NCI-H2227 treated with DMSO at 0.1 percent for 48 hours (cell line): Measurements from ENCODE around the gene OXNAD1.
"Not testable (repeated sequence)": the region's sequence is repeated elsewhere in the genome, so short reads cannot be mapped to it uniquely, and the experiment has no call there.

ENCODE experiments used
- DNase-seq: peaks from one replicate; lab custom pipeline; 2025; lab: John Stamatoyannopoulos, UW

Gene OXNAD1

GRCh38 chr3:16304061-16305010 lies 39.3 kb downstream of the OXNAD1 start:
- no peak for DNase-seq

DNA sequence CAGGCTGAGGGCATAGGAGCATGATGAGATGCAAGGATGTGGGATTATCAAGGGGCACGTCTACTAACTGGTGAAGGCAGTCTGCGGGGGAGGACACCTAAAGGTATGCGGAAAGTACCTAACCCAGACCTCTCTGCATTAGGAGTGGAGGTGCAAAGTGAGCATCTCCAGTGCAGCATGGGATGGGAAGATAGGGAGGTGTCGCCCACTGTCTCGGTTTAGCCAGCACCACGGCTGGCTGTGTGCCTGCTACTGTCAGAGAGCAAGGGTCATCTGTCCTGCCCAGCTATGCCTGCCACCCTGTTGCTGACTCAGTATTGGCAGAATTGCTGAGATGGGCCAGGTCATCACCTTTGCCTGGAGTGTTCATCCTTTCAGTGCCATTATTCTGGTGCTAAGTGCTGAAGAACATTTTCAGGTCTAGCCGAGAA lies 40.1 kb downstream of the OXNAD1 start:
- DNase-seq = no peak

GRCh38 chr3:16307832-16308531 lies 43.0 kb downstream of the OXNAD1 start:
- no peak for DNase-seq

DNA sequence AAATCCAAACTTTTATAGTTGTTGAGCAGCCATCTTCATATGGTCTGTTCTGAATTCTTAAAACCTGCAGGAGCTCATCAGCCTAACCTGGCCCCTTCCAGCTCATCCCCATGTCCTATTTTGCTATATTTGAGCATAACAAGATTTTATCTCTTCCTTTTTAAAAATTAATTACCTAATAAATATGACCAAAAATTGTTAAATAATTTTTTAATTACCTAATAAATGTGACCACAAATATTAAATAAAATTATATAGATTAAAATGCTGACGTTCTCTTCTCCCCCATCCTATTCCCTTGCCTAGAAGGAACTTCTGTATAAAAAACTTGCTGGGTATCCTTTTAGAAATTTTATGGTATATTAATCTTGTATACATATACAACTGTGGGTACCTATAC lies 43.7 kb downstream of the OXNAD1 start:
- no peak for DNase-seq

- no peak for DNase-seq
These were observed 44.5 kb downstream of the OXNAD1 start for GRCh38 chr3:16309558-16309957.

DNA sequence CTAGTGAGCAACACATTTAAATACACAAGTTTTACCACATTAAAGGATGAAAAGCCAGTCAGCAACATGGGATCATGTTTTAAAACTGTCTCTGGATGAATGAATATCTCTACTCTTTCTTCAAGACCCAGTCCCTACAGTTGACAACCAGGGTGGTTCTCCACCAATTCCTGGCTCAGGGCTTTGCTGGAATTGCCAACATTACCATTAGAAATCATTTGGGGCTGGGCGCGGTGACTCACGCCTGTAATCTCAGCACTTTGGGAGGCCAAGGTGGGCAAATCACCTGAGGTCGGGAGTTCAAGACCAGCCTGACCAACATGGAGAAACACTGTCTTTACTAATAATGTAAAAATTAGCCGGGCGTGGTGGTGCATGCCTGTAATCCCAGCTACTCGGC lies 45.5 kb downstream of the OXNAD1 start:
- DNase-seq = not testable (repeated sequence)

GRCh38 chr3:16311960-16312451 lies 47.0 kb downstream of the OXNAD1 start:
- no peak for DNase-seq

- DNase-seq = no peak
These were observed 49.1 kb downstream of the OXNAD1 start for GRCh38 chr3:16313886-16314645.

DNA sequence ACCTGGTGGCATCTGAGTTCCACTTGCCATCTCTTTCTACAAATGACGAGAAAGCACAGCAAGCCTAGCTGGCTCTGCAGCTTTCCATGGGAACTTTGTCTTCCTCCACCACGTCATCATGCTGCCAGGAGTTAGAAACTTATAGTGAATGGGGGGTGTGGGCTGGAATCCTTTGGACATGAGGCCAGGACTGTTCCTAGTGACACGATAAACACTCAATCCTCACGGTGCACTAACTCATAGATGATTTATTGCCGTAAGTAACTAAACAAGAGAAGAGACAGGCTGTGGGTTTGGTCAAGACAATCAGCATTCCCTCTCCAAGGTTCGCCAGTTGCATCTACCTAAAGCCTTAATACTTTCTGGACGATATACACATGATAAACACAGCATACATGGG lies 50.6 kb downstream of the OXNAD1 start:
- no peak for DNase-seq

- no peak for DNase-seq
These were observed 51.4 kb downstream of the OXNAD1 start for GRCh38 chr3:16316396-16316795.

GRCh38 chr3:16316847-16317560 lies 52.0 kb downstream of the OXNAD1 start:
- no peak for DNase-seq

DNA sequence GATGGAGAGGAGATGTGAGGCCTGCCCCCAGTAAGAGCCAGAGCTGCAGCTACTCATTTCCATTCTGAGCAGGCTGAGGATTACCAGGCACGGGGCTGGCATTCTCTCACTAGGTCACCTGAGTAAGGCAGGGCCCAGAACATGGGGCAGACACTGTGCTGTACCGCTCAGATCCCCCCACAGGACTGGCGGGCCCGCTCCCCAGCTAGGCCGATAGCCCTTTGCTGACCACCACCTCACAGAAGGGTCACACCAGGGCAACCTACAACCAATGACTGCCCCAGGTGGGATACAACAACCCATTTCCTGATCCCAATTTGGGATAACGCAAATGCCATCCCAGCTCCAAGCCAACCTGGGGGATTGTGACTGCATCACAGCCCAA lies 52.5 kb downstream of the OXNAD1 start:
- DNase-seq = no peak

DNA sequence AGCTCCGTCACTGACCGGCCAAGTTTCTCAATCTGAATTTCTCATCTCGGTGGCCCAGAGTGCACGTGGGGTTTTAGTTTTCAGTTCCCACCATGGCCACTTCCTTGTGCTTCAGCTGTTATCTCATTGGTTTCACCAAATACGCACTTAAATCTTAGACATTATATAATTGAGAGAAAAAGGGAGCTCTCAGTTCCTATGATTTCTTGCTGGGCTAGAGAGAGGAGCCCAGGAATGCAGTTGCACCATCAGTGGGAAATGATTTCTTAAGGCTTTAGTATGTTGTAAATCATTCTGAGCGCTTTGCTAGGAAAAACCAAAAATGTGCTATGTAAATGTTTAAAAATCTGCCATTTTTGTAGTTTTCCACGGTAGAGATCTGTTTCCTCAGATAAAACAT lies 53.2 kb downstream of the OXNAD1 start:
- DNase-seq = no peak

GRCh38 chr3:16319307-16319706 lies 54.3 kb downstream of the OXNAD1 start:
- no peak for DNase-seq

DNA sequence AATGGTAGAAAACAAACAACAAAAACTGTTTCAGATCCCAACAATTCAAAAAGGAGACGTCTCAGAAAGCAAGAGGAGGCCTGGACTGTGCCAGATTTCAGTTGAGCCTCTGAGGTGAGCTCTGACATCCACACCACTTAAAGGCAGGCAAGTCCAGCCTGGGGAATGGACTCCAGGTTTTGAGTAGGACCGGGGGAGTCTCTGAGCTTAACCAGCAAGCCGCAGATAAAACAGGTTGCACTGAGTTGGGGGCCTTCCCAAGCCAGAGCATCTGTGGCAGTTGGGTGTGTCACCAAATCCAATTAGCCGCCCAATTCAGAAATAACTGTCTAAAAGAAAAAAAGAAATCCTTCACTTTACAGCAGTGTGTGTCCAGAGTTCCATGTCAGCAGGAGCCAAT lies 54.7 kb downstream of the OXNAD1 start:
- DNase-seq = no peak

DNA sequence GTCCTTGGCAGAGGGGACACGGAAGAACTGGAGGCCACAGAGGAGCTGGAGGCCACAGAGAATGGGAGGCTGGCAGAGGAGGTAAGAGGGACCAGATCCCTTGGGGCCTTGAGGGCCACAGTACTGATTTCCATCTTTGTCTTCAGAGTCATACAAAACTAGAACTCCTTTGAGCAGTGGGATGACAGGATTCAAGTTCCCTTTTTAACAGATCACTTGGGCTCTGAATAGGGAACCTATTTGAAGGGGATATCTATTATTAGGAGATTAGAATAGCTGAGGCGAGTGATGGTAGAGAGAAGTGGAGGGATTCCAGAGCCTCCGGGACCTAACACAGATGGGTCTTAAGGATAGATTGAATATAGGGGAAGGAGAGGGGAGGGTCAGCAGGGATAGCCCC lies 55.7 kb downstream of the OXNAD1 start:
- no peak for DNase-seq

GRCh38 chr3:16322189-16322588 lies 57.2 kb downstream of the OXNAD1 start:
- DNase-seq = no peak

GRCh38 chr3:16323737-16324136 lies 58.7 kb downstream of the OXNAD1 start:
- DNase-seq = no peak

DNA sequence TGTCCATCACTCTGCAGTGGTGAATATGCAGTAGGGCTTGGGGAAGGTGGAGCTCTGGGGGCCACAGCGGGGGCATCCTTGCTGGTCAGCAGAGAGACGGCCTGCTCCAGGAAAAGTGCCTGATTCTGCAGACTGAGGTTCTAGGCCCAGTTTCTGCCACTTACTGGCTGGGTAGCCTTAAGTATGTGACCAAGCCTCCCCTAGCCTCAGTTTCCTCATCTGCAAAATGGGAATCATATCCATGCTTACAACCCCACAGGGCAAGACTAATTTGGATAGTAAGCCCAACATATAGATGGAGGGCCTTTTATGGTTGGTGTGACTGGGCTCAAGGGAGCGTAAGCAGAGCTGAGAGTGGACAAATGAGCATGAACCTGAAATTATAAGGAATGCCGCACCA lies 60.8 kb downstream of the OXNAD1 start:
- DNase-seq = no peak

GRCh38 chr3:16326724-16327349 lies 61.8 kb downstream of the OXNAD1 start:
- no peak for DNase-seq

DNA sequence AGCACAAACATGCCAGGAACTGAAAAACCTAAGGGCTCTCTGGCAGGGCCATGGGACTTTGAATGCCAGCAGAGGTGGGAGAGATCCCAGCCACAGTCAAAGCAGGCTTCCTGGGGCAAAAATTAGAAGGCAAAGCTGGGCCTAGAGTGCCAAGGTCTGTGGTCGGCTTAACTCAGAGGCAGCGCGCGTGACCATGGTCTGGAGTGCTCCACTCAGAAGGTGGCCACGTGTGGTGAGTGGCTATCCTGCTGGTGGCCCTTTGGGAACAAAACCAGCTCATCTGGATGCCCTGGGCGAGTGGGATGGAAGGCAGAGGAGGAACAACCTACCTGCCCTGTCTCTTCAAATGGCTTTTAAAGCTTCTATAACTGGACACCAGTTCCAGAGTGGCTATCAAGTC lies 63.1 kb downstream of the OXNAD1 start:
- no peak for DNase-seq
